COLO668 (cell line): ENCODE measurements around the gene MCU.

Experiments
- DNase-seq: peaks from one replicate; lab custom pipeline; 2025; ENCODE audit not compliant: unreplicated experiment; lab: John Stamatoyannopoulos, UW

MCU gene

GRCh38 chr10:72935361-72935760 is 243.4 kb downstream of the MCU start:
- no peak for DNase-seq
